GM21786 (cell line): ENCODE measurements around the gene PAX2.

Experiments
- ATAC-seq: cut with Tn5 transposase; IDR thresholded peaks from one replicate; pipeline ENCODE4 v1.9.1; 2021; ENCODE audit not compliant: unreplicated experiment

Gene PAX2

GRCh38 chr10:100873827-100874326, 128.5 kb downstream of the PAX2 start:
- no peak for ATAC-seq

GRCh38 chr10:100874702-100875483, 129.5 kb downstream of the PAX2 start:
- ATAC-seq, result no peak

- ATAC-seq, result no peak
These were observed 130.2 kb downstream of the PAX2 start for GRCh38 chr10:100875484-100876166.

GRCh38 chr10:100876585-100877460, 131.4 kb downstream of the PAX2 start:
- ATAC-seq, result no peak

GRCh38 chr10:100877461-100877850, 132.1 kb downstream of the PAX2 start:
- ATAC-seq, result no peak

- ATAC-seq, result no peak
These were observed 133.0 kb downstream of the PAX2 start for GRCh38 chr10:100878291-100878910.
